GM21529 (cell line): Measurements from ENCODE around the gene DENND6B.

Experiments used
- ATAC-seq: cut with Tn5 transposase; IDR thresholded peaks from one replicate; pipeline ENCODE4 v1.9.1; 2021; ENCODE audit not compliant: unreplicated experiment

Gene DENND6B

DNA sequence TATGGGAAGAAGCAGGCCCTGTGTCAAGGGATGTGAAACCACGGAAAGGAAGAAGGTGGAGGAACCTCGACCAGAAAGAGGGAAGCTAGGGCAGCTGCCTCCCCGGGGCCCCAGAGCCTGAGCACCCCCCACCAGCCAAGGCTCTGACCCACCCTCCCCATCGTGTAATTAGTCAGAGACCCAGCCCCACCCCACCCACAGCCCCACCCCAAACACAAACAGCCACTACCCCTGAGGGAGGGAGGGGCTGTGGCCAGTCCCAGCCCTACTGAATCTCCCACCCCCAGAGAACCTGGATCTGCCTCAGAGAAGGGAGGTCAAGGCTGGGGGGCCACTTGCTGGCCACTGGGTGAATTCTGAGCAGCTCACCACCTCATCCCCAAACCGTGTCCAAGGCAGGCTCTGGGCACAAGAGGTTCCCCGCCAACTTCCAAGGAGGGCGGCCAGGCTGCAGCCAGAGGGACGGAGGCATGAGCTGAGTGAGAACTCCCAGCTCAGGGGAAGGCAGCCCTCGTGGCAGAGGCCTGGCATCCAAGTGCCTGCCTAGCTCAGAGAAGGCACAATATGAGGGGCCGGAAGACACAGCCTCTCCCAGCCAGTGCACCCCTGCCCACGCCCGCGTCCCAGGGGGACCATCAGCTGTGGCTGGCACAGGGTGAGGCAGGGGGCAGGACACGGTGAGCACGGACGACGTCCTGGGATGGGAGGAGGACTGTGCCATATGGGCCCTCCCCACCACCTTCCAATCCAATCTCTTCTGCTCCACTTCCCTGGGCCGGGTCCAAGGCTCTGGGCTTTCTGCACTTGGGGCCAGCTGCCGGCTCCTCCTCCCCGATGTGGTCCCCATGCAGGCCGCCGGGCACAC lies 22.1 kb downstream of the DENND6B start:
- ATAC-seq: no peak

DNA sequence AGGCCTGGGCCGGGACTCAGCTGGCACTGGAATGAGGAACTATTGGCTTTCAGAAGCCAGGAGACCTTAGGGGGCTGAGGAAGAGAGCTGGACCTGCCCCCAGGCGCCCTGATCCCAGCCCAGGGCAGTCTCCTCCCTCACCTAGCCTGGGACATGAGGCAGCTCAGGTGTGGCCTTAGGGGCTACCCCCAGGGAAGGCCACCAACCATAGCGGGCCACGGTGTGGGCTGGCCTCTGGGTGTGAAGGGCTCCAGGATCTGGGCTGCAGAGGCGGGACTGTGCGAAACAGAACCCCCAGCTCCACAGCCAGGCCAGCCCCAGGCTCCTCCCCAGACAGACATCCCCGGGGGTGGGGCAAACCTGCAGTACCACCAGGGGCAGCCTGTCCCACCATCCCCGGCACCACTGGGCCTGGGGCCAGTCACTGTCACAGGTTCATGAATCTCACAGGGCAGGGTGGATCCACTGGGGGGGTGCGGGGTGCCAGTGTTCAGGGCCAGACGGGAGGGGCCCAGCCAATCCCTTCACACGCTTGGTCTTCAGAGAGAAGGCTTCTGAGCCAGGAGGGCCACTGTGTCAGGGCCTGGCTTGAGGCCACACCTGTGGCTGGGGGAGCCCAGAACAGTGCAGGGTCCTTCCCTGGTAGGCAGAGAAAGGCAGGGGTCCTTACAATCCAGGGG lies 22.8 kb downstream of the DENND6B start:
- ATAC-seq: no peak

DNA sequence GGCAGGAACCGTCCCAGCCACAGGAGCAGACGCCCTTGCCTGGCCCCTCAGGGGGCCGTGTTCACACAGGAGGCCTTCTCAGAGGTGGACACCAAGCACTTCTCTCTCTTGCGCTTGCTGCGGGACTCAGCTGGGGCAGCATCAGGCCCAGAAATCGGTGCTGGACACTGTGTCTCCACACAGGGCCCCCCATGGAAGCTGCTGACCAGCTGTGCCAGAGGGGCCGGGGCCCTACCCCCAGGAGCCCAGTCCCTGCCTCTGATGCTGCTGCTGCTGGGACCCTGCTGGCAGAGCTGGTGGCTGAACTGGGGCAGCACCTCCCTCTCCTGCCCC lies 23.3 kb downstream of the DENND6B start:
- ATAC-seq: no peak

DNA sequence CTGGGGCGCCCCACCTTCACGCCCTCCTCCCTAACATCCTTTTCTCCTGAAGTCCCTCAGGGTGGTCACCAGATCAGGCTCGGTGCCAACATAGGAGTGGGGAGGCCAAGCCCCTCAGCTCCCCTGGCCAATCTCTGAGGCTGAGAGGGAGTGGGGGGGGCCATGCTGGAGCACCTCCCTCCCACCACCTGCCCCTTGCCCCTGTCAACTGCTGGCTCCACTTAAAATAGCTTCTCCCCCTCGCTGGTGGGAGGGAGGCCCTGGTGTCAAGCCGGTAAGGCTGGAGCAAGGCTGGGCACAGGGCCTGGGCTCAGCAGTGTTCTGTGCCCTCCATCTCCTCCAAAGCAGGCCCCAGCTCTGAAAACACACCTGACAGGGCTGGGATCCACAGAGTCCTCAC lies 24.2 kb downstream of the DENND6B start:
- ATAC-seq: no peak

DNA sequence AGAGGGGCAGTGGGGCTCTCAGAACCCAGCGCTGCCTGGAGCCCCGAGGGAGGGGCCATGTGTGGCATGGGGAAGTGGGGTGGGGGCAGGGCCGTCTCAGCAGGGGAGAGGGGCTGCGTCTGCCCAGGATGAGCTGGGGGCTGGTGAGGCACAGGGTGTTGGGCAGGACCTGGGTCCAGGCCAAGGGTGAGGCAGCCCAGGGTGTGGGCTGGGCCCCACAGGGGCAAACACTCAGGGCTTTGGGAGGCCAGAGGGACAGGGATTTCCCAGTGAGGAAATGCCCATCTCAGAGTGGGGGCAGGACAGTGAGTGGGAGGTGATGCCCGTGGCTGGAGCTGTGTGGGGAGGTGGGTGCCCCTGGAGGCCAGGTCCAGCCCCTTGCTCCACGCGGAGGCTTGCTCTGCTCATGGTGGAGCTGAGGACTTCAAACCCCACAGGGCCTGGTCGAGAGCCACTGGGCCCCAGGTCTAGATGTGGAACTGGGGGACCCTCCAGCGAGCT lies 24.7 kb downstream of the DENND6B start:
- no peak for ATAC-seq

DNA sequence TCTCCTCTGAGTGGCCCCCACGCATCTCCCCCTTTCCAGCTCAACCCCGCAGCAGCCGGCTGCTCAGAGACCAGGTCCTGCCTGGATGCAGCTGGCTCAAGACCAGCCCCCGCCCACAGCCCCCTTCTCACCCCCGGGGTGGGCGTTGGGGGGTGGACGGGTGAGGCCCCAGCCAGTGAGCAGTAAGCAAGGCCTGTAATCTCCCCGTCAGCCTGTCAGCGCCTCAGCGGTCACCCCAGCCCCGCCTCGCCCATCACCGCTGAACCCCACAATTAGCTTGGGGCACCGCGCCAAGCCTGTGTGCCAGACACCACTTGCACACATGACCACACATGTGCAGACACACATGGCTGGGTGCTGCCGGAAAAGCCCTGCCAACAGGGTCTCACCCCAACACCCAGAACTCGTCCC lies 25.2 kb downstream of the DENND6B start:
- ATAC-seq: no peak

DNA sequence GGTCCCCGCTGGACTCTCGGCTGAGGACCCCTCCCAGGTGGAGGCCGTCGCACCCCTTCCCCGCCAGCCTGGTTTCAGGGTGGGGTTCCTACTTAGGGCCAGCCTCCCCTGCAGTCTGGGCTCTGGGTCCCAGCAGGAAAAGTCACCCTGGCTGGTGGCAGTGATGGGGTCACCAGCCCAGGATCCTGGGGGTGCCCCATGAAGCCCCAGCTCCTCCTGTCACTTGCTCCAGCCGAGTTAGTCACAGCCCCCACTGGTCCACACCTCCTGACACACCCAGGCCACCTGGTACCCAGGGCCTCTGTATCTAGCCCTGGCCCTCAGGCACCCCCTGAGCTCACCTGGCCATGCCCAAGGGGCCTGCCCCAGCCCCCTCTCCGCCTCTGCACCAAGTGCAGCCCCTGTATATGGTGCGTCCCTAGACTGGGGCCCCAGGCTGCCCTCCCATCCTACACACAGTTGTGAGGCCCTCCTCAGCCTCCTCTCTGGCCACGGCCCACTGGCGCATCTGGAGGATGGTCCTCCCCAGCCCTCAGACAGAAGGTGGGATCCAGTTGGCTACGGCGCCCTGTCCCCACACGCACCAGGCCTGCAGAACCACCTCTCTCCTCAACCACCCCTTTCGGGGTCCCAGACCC lies 26.1 kb downstream of the DENND6B start:
- ATAC-seq: no peak

DNA sequence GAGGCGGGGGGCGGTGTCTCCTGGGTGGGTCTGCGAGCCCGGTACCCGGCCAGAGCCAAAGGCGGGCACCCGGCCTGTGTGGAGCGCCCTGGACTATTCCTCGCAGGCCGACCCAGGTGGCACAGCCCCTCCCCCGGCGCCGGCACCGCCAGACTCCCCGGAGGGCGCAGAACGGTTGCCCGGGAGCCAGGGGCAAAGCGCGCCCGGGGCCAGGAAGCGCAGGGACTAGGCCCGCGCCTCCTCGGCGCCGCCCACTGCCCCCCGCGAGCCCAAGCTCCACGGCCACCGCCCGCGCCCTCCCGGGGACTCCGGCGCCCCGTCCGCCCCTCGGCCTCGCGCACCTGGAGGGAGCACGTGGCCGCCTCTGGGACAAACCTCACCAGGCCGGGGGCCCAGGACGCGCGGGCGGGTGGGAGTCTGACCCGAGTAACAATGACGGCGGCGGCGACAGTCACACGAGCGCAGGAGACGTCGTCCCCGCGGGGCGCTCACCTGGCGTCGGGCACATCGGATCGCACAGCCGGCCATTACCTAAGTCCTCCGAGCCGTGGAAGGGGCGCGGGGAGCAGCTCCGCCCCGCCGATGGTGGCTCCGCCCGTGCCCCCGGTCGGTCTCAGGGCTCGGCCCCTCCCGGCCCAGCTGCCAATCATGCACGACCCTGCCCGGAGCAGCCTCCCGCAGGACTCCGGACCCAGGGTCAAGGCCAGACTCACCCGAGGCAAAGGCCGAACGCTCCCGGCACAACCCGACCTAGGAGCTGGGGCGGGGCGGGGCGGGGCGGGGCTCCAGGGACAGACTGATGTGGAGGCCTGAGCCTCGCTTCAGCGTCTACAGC lies 26.8 kb downstream of the DENND6B start:
- no peak for ATAC-seq

DNA sequence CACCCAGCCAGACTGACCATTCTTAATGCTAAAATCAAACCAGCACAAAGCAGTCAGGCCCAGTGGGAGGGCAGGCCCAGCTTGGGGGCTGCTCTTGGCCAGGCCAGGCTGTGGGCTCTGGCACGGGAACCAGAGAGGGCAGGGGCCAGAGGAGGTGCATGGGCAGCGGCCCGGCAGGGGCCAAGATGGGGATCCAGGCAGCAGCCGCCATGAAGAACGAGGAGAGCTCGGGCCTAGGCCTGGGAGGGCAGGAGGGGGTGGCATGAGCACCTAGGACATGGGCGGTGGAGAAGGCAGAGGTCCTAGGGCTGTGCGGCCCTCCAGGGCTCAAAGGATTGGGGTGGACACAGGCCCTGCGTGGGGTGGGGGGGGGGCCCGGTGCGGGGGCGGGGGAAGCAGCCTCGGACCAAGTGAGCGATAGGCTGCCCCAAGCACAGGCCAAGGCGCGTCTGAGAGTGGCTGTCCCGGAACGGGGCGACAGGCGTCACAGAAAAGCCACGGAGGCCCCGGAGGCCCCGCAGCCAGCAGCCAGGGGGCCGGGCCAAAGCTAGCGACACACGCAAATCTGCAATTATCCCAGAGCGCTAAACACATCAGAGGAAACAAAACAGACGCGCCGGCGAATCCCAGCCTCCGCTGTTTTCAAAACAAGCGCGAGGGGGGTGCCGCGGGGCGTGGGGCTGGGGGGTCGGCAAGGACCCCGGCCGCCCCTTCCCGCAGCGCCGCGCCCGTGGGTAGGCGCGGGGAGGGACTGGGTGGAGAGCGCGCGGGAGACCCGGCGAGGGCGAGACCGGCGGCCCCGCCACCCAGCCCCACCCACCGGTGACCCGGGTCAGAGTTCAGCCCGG lies 27.7 kb downstream of the DENND6B start:
- ATAC-seq: no peak

DNA sequence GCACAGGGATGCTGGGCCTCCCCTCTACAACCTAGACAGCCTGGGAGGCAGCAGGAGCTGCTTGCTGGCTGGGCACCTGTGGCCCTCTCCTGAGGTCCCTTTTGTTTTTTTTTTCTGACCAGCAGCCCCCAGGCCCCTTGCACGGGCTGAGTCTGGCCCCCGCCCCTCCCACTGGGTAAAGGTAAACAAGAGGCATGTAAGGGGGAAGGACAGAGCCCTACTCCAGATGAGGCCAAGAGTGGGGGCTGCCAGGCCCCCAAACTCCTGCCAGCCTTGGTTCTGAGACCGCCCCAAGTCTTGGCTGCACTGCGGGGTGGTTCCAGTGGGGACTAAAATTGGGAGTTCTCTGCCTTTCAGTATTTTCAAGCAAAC lies 28.6 kb downstream of the DENND6B start:
- ATAC-seq: no peak

DNA sequence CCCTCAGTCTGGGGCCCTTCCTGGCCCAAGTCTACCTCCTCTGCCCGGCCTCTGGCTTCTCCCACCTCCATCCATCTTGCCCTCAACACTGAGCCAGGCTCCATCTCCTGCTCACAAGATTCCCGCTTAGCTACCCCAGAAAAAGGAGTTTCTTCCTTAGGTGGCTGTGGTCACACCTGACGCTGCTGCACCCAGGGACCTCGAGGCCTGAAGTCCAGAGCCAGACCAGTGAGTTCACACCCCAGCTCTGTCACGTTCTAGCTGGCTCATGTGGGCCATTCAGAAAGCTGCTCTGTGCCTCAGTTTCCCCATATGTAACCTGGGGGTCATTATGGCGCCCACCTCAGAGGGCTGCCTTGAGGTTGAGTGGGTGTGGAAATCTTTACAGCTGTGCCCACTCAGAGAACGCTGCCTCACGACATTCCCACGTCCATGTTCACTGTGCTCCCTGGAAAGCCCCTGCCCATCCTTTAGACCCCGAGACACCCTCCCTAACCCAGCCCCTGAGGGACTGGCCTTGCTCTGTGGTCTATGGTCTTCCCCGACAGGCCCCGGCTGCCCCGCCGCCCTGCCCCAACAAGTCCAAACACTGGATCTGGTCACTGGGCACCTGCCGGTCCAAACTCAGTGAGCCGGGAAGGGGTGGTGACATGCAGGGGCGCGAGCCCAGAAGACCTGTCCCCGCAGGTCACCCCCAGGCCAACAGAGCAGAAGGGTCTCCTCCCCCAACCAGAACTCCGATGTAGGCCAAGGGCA lies 29.1 kb downstream of the DENND6B start:
- no peak for ATAC-seq

DNA sequence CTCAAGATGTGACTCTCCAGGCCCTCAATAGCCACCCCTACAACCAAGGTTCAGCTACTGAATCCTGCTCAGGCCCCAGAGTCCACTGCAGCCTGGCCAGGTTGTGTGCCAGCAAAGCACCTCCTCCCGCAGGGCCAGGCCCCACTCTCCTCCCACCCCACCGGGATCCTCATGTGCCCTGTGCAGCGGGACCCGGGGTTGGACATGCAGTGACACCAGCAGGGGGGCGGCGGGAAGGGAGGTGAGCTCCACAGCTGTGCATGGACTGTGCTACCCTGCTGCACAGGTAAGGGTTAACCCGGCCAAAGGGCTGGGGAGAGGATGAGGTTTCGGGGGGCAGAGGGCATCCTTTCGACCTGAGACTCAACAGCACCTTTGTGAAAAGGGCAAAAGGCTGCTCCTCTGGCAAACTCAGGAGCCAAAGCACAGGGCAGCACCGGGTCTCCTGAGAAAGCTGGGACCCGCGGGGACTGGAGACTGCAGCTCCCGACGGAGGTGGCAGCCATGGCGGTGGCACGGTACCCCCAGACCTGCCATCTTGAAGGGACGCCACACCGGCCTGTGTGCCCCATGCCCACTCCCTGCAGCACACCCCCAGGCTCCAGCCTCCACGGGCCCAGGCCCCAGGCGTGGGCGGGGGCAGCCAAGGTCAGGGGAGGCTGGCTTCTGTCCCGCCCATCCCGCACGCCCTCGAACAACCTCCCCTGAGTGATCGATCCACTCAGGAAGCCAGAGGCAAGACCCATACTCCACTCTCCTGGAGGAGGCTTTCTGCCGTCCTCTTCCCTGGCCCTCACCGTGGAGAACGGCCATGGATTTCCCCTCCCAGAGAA lies 29.9 kb downstream of the DENND6B start:
- no peak for ATAC-seq

DNA sequence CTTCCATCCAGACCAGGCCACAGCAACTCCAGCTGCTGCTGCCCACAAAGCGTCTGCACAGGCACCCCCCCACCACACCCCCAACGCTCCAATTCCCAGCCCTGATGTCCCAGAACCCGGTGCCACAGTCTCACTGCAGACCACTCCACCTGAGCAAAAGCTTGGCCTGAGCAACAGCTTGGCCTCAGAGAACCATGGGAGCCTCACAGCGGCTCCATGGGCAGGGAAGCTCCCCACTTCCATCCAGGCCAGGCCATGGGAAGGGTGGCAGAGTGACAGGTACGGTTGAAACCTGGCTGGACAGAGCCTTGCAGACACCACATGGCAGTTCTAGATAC lies 32.5 kb downstream of the DENND6B start:
- ATAC-seq: no peak

DNA sequence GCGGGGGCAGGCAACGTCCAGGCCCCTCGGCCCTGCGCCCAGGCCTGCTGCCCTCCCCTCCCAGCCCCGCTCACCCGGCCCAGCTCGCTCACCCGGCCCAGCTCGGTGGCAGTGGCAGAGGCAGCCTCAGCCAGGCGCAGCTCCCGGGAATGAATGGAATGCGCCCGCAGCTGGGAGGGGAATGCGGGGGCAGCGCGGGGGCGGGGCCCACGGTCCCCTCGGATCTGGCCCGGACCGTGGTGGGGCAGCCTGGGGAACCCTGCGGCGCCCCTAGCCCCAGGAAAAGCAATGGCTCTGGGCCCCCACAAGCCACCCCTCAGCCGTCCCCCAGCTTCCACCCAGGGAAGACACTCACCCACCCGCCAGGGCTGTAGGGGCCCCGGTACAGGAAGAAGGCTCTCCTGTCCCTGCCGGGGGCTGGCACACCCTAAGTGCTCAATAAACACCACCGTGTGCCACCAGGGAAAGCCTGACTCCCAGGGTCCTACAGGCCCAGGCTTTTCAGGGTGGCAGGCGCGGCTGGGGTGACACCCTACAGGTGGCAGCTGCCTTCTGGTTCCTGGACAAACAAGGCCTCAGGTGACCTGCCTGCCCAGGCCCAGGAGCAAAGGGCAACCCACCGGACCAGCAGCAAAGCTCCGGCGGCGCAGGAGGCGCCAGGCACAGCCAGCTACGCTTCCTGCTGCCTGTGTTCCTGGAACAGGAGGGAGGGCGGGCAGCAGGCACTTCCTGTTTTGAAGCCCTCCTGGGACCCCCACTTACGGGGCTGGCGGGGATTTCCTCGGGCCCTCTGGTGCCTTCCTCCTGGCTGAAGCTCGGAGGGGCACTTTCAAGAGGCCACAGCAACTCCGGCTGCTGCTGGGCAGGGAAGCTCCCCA lies 33.1 kb downstream of the DENND6B start:
- ATAC-seq: no peak

DNA sequence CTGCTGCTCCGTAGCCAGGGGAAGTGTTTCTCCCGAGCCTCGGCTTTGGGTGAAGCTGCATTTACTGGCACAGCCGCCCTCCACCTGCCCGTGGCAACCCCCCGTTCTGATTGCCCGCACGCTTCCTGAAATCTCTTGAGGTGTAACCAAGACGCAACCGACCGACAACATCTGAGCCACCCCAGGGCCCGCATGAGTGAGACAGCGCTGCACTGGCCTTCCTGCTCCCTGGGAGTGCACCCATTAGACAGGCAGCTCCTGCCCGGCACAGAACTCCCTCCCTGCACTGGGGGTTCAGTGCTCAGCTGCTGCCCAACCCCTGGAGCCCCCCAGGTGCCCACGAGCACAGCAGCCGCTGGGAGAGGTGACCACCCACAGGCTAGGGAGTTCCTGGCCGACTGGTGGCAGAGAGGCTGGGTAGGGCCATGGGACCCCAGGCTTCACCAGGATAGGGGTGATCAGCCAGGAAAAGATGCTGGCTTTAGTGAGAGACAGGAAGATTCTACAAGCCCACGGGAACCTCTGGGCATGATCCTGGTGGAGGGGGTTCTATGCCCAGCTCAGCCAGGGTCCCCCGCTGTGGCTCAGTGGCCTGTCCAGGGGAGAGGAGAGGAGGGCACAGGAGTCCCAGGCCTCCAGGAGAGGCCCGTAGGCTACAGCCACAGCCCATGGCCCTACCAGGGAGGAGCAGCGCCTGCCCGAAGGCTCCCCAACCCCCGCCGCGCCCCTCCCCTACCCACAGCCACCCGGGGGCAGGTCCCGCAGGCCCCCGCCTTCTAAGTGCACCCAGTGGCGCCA lies 34.0 kb downstream of the DENND6B start:
- no peak for ATAC-seq

DNA sequence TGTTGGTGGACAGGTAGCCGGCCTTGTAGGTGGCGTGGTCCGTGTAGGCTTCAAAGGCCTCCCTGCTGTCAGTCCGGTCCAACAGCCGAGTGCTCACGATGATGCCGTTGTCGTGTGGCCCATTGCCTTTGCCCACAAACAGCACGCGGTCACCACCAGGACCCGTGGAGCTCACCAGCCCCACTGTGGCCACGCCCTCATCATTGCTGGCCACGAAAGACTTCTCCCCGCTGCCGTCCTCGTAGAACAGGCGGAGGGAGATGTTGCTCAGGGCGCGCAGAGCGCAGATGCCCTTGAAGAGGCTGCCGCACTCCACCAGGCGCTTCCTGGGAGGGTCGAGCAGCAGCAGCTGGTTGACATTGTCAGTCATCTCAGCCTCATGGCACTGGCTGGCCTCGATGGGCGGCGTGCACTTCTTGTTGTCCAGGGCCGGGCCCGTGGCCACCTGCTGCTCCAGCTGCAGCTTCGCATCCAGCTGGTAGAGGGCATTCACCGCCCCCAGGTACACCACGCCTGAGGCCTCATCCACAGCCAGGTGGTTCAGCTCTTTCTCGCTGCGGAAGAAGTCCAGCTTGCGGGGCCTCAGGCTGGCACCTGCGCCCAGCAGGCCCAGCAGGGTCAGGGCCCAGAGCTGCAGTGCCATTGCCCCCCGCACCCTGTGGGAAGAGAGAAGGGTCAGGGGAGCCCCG lies 36.7 kb downstream of the DENND6B start:
- no peak for ATAC-seq
